ENCODE data around the gene TBC1D10A.

The TBC1D10A gene

DNA sequence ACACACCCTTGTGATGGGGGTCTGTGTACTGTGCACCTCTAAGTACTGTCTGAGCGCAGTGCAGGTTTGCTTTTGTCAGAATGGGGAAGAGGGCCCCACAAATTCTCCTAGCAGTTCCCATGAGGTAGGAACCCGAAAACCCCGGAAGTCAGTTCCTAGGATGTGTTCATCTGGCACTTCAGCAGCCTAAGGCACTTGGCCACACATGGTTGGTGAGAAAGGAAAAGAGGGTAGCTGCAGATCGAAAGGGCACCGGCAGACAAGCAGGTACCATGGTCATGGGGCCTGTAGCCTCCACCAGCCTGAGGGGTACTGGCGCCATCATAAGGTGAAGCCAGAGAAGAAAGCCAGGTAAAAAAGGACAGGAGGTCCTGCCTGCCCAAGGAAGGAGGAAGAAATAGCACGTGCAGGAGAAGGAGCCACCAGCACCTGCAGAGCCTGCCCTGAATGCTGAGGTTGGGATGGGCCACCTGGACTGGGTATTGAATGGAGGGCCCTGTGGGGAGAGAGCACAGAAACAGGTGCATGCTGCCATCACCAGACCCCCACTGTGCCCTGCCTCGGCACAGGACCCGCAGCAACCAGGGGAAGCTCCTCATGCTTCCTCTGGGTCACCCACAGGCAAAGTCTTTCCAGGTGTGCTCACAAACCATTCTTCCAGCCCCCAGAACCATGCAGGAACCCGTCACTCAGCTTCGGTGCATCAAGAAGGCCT, 29.3 kb downstream of the TBC1D10A start:
- no peak for DNase-seq

DNA sequence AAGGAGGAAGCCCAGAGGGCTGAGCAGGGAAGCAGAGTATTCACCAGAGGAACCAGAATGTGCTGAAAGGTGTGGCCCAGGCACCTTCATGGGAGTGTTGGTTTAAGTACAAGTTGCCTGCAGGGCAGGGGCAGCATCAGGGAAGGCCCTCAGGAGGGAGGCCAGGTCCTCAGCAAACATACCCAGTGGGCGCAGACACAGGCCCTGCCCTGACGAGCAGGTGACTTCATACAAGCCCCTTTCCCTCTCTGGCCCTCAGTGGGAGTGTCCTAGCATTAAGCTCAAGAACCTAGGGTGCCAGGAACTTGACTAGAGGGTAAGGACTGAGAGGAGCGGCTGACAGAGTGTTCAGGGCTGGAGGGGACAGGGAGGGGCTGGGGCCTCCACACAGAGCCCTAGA, 29.9 kb downstream of the TBC1D10A start:
- DNase-seq, result no peak

DNA sequence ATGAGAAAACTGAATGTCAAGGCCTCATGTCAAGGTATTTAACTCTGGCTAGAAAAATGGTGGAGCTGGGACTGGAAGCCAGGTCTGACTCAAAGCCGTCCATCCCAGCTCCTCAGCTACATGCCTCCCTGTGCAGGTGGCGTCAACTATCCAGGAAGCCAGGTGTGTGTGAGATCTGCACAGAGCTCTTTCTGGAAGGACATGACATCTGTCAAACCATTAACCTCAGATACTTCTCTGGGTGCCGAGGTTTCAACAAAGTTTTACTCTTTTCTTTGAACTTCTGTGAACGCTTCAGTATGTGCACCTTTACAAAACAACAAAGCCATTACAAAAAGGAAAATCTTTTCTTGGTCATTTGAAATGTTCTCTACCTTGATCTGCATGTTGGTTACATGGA, 30.4 kb downstream of the TBC1D10A start:
- no peak for DNase-seq

DNA sequence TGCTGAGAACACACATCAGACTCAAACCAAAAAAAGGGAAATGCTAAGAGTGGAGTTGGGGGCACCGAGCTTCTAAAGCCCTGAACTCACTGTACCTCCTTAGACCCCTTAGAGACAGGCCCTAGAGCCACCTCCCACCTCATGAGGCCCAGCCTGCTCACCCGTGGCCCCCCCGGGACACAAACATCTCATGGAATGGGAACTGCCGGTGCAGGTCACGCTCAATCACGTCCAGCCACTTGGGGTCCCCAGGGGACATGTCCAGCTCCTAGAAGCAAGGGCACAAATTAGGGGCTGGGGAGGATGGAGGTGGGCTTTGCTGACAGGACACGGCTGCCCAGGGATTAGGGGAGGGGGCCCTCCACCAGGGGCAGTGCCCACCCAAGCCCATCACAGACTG, 31.2 kb downstream of the TBC1D10A start:
- DNase-seq, result no peak

DNA sequence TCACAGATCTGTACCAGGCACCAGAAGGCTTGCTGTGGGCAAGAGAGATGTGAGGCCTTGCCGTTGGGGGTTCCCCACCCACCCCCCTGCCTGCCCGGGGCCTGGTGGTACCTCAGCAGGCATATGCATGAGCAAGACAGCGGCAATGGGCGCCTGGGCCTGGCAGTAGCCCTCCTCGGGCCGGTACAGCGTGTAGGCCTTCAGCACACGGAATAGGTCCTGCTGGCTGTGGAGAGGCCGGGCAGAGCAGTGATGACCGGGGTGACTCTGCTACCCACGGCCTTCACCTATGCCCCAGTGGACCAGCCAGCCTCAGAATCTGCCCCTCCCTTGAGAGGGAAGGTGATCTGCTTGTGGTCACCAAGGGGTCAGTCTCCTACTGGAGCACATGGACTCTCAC, 31.9 kb downstream of the TBC1D10A start:
- no peak for DNase-seq

DNA sequence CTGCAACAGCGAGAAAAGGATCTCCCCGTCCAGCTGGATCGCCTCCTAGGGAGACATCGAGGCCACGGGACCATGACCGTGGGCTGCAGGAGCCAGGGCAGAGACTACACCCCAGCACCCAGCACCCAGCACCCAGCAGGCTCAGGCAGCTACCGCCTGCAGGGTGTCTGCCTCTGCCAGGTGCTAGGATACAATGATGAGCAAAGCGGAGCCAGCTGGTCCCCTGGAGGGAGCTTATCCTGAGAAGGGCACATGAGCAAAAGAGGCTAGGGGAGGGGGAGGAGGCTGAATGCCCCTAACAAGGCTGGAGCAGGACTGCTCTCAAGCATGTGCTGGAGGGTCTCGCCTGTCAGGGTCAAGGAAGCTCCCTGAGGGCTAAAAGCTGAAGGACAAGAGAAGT, 32.7 kb downstream of the TBC1D10A start:
- DNase-seq, result no peak

DNA sequence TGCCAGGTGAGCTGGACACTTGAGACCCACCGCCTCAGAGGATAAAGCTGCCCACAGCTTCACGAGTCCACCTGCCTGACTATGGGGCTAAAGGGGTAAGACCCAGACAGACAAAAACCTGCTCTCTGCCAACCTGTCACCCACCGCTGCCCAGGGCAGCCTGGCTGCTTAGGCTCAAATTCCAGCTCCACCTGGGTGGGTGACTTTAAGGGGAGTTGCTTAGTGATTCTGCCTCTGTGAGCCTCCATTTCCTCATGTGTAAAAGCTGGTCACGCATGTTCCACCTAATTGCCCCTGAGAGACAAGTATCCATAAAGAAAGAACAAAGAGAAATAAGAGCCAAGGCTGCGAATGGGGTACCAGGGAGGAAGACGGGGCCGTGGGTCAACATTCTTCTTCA, 33.7 kb downstream of the TBC1D10A start:
- DNase-seq, result no peak

DNA sequence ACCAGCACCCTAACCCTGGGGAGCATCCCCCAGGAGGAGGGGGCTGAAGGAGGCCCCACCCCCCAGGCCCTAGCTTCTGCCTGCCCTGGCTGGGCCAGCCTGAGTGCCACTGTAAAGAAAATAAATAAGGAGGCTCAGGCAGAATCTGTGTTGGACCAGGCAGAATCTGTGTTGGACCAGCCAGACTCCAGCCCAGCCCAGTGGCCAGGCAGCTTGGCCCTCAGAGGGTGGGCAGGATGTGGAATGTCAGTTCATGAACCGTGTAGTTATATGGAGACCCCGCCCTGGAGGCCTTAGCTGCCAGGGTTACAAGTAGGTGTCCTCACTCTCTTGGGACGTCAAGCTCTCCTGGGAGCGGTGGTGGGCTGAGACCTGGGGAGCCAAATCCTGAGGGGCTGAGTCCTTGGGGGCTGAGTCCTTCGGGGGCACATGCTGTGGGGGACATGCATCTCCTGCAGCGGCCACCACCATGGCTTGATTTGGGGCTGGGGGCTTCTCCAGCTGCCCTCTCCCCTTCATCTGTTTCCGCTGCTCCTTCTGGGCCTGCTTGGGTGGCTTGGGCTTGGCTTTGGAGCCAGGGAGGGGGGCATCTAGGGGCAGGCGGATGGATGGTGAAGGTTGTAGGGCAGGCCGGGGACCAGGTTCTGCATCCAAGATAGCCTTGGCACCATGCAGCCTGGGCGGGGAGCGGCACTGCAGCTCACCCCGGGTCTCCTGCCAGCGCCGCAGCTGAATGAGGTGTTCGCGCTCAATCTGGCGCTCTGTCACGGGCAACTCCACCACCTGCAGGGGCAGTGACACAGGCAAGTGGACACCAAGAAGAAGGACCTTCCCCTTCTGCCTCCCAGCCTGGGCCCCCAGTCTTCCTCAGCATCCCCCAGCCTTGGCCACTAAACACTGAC, 34.4 kb downstream of the TBC1D10A start:
- no peak for DNase-seq

DNA sequence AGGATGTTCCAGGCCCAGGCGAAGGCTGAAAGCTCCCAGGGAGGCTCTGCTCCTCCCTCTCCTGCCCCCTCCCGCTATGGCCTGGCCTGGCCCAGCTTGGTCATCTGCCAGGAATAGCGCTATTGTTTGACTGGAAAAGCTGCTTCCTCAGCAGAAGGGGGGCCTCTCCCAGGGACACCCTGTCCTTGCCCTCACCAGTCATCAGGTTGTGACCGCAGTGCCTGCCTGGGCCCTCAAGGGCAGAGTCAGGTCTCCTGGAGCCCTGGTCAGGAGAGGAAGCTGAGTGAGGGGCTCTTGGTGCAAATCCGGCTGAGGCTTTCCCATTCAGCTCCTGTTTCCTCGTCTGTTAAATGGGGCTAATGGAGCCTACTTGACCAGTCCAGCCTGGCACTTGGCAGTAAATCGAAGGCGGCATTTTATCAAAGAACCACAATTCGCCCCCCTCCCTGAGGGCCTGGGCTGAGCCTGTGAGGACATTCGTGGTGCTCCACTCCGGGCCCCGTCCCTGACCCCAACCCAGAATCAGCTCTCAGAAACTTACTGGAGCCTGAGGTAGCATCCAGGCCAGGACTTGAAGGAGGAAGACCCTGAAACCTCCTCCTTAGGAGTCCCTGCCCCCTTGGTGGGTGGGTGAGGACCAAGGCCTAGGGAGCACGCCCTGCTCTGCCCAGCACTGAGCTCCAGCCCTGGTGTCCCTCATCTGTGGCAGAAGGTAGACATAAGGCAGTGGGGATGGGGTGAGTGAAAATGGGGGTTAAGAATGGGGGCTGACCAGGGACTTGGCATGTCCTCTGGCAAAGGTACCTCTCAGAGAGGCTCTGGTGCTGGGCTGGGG, 35.5 kb downstream of the TBC1D10A start:
- no peak for DNase-seq

DNA sequence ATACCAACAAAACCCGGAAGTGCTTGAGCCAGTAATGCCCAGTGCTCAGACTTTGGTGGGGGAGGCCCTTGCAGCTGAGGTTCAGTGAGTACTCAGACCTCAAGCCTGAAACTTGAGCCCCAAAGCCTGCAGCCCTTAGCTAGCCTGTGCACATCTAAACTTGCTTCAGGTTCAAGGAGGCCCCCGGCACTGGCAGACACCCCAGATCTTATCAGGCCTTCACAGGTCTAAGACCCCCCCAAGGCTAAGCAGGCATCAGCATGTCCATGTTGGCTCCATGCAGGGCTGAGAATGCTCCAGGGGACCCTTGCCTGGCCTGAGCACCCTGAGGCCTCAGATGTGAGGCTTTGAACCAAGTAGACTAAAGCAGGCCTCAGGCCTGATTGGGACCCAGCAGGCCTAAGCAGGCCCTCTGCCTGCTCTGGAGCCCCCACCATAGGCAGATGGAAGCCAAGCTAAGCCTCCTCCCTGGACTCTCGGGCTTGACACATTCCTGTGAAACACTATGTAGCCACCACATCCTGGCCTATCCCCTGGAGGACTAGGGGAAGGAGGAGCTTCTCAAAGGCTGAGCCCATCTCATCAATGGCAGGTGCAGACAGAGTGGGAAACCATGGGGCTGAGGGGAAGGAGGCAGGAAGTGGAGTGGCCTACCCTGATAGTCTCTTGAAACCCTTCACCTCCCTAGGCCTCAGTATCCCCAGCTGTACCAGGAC, 36.2 kb downstream of the TBC1D10A start:
- DNase-seq, result peak; percentile 62

DNA sequence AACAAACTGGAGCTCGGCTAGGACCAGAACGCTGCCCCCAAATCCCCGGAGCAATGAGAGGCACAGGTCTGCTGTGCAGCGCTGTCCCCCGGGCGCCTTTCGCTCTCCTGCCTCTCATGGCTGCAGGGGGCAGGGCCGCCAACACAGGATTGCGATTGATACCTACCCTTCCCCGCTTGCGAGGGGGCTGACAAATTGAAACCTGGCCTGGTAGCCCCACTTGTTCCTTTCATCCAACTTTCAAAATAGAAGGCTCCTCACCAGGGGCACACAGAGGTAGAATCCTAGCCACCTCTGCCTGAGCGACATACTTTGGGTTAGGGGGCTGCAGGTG, 36.8 kb downstream of the TBC1D10A start:
- no peak for DNase-seq

DNA sequence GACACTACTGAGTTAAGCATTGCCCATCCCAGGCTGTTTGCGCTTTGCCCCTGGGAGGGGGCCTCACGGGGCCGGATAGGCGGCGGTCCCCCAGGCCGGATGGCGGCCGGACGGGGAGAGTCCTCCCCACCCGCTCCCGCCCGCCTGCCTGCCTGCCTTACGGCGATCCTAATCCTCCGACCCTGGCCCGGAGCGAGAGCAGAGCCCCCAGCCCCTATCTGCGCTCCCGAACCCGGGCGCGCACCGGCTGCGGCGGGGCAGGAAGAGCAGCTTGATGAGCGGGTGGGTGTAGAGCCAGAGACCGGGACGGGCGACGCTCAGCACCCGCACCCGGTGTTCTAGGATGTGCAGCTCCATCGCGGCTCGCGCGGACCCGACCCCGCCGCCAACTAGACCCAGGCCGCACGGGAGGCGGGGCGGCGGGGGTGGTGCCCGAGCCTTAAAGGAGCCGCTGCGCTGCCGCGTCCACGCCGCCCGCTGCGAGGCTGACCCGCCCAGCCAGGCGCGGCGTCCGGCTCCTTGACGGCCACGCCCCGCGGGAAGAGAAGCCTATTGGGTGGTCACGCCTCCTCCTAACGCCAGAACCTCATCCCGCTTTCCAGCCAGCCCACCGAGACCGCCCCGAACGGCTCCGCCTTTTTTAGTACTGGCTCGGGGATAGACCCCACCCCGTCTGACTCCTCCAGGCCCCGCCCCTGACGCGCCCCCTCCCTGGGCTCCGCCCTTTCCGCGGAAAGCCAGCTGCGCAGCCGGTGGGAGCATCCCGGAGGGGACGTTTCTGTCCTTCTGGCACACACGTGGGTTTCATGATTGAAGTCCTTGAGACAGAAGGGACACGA, 37.4 kb downstream of the TBC1D10A start, which contains the start of gene CASTOR1:
TSS of gene CASTOR1 (minus strand) at position 365 of the 839 bp plus-strand sequence. CDS start at position 357, 8 bp downstream.
- peak; percentile 97 for DNase-seq

DNA sequence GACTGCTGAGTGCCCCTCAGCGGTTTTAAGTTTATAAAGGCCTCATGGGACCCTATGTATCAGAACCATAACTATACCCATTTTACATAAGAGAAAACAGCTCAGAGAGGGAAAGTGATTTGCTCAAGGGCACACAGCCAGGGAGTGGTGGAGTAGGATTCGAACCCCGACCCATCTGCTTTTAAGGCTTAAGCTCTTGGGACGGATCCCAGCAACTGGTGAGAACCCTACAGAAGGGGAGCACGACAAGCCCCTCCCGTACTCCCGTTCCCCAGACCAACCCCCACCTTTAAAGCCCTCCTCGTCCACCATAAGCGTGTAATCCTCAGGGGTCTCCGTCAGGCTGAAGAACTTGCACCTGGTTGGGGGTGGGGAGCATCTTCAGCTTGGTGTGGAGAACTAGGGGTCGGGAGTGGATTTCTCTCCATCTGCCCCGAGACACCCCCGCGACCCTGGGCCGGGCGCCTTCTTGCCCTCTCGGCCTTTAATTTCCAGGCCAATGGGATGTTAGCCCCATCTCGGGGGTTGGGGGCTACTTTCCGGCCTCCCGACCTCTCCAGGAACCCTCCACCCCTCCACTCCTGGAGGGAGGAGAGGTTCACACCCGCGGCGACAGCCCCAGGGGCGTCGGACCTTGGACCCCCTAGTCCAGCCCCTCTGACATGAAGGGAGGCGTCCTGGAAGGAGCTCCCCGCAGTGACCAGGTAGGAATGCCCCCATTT, 38.2 kb downstream of the TBC1D10A start:
- DNase-seq, result no peak

DNA sequence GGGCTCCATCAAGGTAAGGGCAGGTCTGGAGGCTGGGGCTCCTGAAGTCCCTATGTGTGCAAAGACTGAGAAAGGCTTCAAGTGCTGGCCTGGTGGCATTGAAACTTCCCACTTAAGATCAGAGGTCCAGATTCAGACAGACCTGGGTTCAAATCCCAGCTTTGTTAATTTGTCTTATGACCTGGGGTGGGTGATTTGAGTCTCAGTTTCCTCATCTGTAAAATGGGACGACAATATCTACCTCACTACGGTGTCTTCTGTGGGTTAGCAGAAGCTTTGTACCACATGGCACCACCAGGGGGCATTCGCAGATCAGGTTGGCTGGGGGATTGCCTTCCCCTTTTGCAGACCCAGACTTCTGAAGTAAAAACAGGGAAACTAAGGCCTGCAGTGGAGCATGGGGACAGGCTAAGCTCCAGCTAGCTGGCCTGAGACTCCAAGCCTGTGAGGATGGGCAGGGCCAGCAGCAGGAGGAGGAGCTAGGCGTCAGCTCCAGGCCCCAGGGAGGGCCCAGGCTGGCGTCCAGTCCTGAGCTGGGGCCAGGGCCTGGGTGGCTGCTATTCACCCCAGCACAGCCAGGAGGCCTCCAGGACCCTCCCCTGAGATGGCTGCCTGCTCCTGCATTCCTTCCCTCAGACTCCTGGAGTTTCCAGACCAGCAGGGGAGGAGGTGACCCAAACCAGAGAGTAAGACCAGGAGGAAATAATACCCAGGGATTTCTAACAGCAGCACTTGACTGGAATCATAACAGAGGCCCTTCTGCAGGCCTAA, 38.9 kb downstream of the TBC1D10A start:
- DNase-seq, result peak; percentile 84

DNA sequence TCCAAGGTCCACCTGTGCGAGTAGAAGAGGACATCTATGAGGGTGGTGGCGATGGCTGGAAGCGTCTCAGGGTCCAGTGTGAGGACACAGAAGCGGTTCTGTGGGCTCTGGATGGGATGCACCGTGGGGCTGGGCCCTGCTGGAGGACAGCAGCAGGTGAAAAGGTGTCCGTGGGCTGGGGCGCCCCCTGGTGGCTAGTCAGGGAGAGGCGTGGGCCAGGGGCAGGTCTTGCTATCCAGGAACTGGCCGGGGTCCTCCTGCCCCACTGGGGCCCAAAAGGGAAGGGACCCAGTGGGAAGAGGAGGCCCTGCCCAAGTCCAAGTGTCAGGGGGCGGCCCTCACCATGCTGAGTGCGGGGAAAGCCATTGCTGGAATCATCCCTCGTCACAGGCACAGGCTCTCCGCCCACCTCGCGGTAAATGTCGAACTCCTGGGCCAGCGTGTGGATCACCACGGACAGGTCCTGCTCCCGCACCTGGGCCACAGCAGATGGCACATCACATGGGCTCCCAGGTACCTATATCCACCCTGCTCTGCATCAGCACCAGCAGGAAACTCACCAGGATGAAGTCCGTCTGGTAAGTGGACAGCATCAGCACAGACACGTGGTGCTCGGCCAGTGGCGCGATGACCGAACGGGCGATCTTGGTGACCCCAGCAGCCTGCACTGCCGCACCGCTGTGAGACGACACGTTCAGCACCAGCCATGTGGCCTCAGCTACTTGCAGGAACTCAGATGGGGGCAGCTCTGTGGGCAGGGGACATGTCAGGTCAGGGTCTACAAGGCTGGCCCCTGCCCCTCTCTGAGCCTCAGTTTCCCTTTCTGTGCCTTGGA, 39.7 kb downstream of the TBC1D10A start:
- DNase-seq, result peak; percentile 31

DNA sequence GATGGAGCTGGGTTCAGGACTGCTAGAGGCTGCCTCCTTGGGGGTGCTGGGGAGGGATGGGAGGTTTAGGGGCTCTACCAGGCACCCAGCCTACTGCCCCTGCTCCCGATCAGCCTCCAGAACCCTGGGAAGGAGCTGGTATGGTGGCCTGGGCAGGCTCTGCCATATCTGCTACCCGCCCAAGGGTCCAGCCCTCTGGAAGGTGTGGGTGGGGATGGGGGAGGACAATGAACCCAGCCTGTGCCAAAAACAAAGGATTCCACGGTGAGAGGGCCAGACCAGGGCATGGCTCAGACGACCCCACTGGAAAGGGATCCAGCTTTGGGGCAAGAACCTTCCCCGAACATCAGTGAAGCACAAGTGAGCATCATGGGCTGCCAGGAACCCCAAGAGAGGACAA, 40.4 kb downstream of the TBC1D10A start:
- no peak for DNase-seq

DNA sequence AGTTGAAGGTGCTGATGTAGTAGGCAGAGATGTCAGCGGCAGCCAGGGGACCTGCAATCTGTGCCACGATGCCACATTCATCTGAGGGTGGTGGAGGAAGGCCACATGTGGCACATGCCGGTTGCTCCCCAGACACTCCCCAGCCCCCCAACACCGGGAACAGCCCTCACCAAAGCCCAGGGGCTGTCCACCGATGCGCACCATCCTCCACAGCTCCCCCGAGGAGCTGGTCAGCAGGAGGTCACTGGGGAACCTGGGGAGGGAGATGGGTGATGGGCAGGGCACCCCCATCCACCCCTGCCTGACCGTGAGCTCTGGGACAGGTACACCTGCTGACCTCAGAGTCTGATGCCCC, 40.9 kb downstream of the TBC1D10A start:
- DNase-seq, result no peak

DNA sequence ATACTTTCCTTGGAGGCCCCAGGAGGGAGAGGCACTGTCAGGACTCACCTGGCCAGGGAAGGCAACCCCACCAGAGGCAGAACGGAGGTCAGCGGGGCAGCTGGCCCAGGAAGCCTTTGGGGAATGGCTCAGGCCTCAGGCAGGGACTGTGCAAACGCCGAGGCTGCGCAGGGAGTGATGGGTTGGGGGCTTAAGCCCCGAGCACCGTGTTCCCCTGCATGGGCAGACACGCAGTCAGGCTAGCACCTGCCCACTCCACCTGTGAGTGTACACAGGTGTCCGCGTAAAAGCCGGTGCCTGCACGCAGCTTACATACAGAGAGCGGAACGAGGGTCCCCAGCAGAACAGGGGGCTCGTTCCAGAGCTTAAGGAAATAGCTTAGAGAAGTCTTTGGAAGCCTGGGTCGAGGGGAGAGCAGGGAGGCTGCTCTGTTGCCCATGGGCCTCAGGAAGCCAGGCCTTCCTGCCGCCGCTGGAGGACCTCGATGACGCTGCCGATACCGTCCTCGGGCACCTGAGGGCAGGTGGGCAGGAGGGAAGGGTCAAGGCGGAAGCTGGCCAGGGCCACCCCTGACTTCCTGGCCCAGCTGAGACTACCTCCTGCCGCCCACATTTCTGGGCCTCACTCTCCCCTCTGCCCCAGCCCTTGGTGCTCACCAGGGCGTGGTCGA, 41.4 kb downstream of the TBC1D10A start:
- no peak for DNase-seq

DNA sequence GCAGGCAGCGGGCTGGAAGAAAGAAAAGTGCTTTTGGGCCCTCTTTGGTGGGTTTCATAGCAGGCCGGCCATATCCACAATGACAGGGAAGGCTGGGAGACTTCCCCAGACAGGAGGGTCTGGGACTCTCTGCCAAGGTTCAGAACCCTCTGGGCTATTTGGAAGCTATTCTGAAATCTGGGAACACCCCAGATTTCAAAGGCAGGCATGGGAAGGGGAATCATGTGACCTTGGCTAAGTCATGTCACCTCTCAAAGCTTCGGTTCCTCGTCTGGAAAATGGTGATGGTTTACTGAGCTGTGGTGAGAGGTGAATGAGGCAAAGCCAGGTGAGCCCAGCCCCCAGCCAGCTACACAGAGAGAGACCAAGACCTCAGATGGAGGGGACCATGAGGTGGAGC, 42.1 kb downstream of the TBC1D10A start:
- no peak for DNase-seq
